ENCODE results near the gene ERMARD.

ERMARD gene

GRCh38 chr6:169825558-169826225 lies 74.3 kb downstream of the ERMARD start:
- Histone ChIP-seq H3K9me3 (ENCODE audit: control insufficient read depth, low read length) (no peaks in the 10 kb centered on the region), H3K9ac (ENCODE audit: low read length) (no peak overlapping the region), H3K36me3 (ENCODE audit: control insufficient read depth, insufficient read depth, low read length) (no peaks in the 10 kb centered on the region), H3K4me1 (ENCODE audit: control insufficient read depth, insufficient read depth, low read length) (no peaks in the 10 kb centered on the region), H3K27me3 (ENCODE audit: control insufficient read depth, insufficient read depth, low read length) (no peaks in the 10 kb centered on the region), H3K4me3 (ENCODE audit: low read length) (no peak overlapping the region)

GRCh38 chr6:169826697-169827096 lies 75.3 kb downstream of the ERMARD start:
- peaks cover 5% of the 10 kb centered on the region for H3K27me3 ChIP-seq (ENCODE audit: control insufficient read depth, insufficient read depth, low read length)
- no peak overlapping the region for H3K9ac ChIP-seq (ENCODE audit: low read length)
- H3K4me1 ChIP-seq (ENCODE audit: control insufficient read depth, insufficient read depth, low read length): peaks cover 3% of the 10 kb centered on the region
- H3K9me3 ChIP-seq (ENCODE audit: control insufficient read depth, low read length): no peaks in the 10 kb centered on the region
- H3K36me3 ChIP-seq (ENCODE audit: control insufficient read depth, insufficient read depth, low read length): no peaks in the 10 kb centered on the region
- H3K4me3 ChIP-seq (ENCODE audit: low read length): no peak overlapping the region

GRCh38 chr6:169827290-169827717 lies 75.9 kb downstream of the ERMARD start:
- Histone ChIP-seq H3K36me3 (ENCODE audit: control insufficient read depth, insufficient read depth, low read length) (no peaks in the 10 kb centered on the region), H3K4me3 (ENCODE audit: low read length) (no peak overlapping the region), H3K9ac (ENCODE audit: low read length) (no peak overlapping the region), H3K27me3 (ENCODE audit: control insufficient read depth, insufficient read depth, low read length) (peaks cover 5% of the 10 kb centered on the region), H3K9me3 (ENCODE audit: control insufficient read depth, low read length) (no peaks in the 10 kb centered on the region), H3K4me1 (ENCODE audit: control insufficient read depth, insufficient read depth, low read length) (peaks cover 8% of the 10 kb centered on the region)

- Histone ChIP-seq H3K9me3 (ENCODE audit: control insufficient read depth, low read length) (no peaks in the 10 kb centered on the region), H3K36me3 (ENCODE audit: control insufficient read depth, insufficient read depth, low read length) (no peaks in the 10 kb centered on the region), H3K4me1 (ENCODE audit: control insufficient read depth, insufficient read depth, low read length) (peaks cover 16% of the 10 kb centered on the region), H3K9ac (ENCODE audit: low read length) (no peak overlapping the region), H3K27me3 (ENCODE audit: control insufficient read depth, insufficient read depth, low read length) (peaks cover 5% of the 10 kb centered on the region), H3K4me3 (ENCODE audit: low read length) (no peak overlapping the region)
Measured at GRCh38 chr6:169828176-169828575, 76.8 kb downstream of the ERMARD start.

- Histone ChIP-seq H3K27me3 (ENCODE audit: control insufficient read depth, insufficient read depth, low read length) (peaks cover 5% of the 10 kb centered on the region), H3K4me1 (ENCODE audit: control insufficient read depth, insufficient read depth, low read length) (peaks cover 16% of the 10 kb centered on the region), H3K9ac (ENCODE audit: low read length) (no peak overlapping the region), H3K9me3 (ENCODE audit: control insufficient read depth, low read length) (no peaks in the 10 kb centered on the region), H3K4me3 (ENCODE audit: low read length) (no peak overlapping the region), H3K36me3 (ENCODE audit: control insufficient read depth, insufficient read depth, low read length) (no peaks in the 10 kb centered on the region)
Measured at GRCh38 chr6:169829786-169830185, 78.4 kb downstream of the ERMARD start.

GRCh38 chr6:169830876-169831275 lies 79.5 kb downstream of the ERMARD start:
- H3K4me1 ChIP-seq (ENCODE audit: control insufficient read depth, insufficient read depth, low read length): peaks cover 16% of the 10 kb centered on the region
- no peak overlapping the region for H3K9ac ChIP-seq (ENCODE audit: low read length)
- H3K36me3 ChIP-seq (ENCODE audit: control insufficient read depth, insufficient read depth, low read length): no peaks in the 10 kb centered on the region
- no peak overlapping the region for H3K4me3 ChIP-seq (ENCODE audit: low read length)
- H3K27me3 ChIP-seq (ENCODE audit: control insufficient read depth, insufficient read depth, low read length): peaks cover 5% of the 10 kb centered on the region
- no peaks in the 10 kb centered on the region for H3K9me3 ChIP-seq (ENCODE audit: control insufficient read depth, low read length)
